Prostate gland (tissue), 2 donors: ENCODE data around the gene FJX1. TPM values are rescaled to one million over a fixed set of nuclear protein-coding genes. Genes with fewer than 3 reads are reported as not detected.

Experiments used
- DNase-seq: peaks from one replicate; pipeline ENCODE4 v3.0.0-alpha.2; 2019; ENCODE audit warnings: low spot score
- H3K27ac ChIP-seq, 2 donors: fragments of 200-600 bp; sonication (generic); 2 replicates each; pipeline ENCODE4 v1.5.1; 2017 to 2019
- H3K27me3 ChIP-seq: fragments of 200-600 bp; sonication (generic); replicated peaks from 2 replicates; pipeline ENCODE4 v1.5.1; 2019; ENCODE audit not compliant: insufficient read depth
- H3K36me3 ChIP-seq, 2 donors: fragments of 200-600 bp; sonication (generic); 1 replicate in 1 of 2; 2 replicates in 1 of 2; pipeline versions ENCODE4 v1.5.1 to v1.8.1; 2017 to 2019
- H3K4me1 ChIP-seq: fragments of 200-600 bp; sonication (generic); replicated peaks from 2 replicates; pipeline ENCODE4 v1.5.1; 2019
- H3K4me3 ChIP-seq, 2 donors: fragments of 200-600 bp; sonication (generic); 2 replicates each; pipeline ENCODE4 v1.5.1; 2017 to 2019
- H3K9me3 ChIP-seq: fragments of 200-600 bp; sonication (generic); 2 replicates; pipeline ENCODE4 v1.5.1; 2017
- POLR2A ChIP-seq: fragments of 450-650 bp; IDR thresholded peaks from one replicate; pipeline ENCODE4 v1.6.1; 2016; ENCODE audit warnings: antibody characterized with exemption, mild to moderate bottlenecking
- POLR2AphosphoS5 ChIP-seq: sonication (generic); formaldehyde crosslinking; IDR thresholded peaks from one replicate; pipeline ENCODE4 v1.6.1; 2017; ENCODE audit warnings: antibody characterized with exemption
- WGBS: methylation state at CpG from one replicate; pipeline ENCODE4 v1.1.5; 2018; 5-methylcytosine and 5-hydroxymethylcytosine counted together
- intact Hi-C: fragments of 100-400 bp; cut with DNase I; formaldehyde crosslinking; loops from one replicate; pipeline ENCODE4 v1.14.2; 2022
- total RNA-seq, 2 donors: library from RNA; depleted of rRNA; stranded (reverse); fragments of >200 nt; gene quantifications; one replicate each; pipeline ENCODE4 v1.1.0, GENCODE V29; 2016
- TF ChIP-seq, protein P1 (sequence below), 4 experiments: fragments of 200-600 bp in 2 of 4; fragments of 450-650 bp in 2 of 4; sonication (generic) in 2 of 4; IDR thresholded peaks; 1 replicate in 3 of 4; 2 replicates in 1 of 4; pipeline ENCODE4 v1.5.1; 2016 to 2019; ENCODE audit warnings: antibody characterized with exemption in 4 of 4, mild to moderate bottlenecking in 2 of 4, moderate library complexity in 2 of 4

The FJX1 gene
- total RNA-seq, 2 donors from 2014 or later: 10.8 to 13.7 TPM

DNA sequence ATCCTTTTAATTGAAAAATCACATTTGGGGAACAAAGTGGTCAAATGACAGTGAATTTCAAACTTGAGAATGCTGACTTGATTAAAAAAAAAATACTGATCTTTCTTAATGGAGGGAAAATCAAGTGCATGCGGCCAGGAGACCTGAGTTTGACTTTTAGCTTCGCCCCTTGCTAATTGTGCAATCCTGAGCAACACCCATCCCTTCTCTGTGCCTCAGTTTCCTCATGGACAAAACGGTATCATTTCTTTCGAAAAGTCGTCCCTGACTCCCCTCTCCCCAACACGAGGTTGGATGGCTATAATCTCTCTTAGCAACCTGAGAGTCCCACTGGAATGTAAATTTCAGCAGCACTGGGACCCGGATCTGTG is 959 bp upstream of the FJX1 start:
- H3K36me3 ChIP-seq: no peaks in the 10 kb centered on the region
- WGBS: 65% methylated on average over 7 of the region's 7 CpGs
- peak overlapping the region in 1 of 2 donors; percentile 75 for H3K27ac ChIP-seq
- H3K4me1 ChIP-seq: peaks cover 21% of the 10 kb centered on the region
- TF ChIP-seq POLR2A (no peak), POLR2AphosphoS5 (no peak)
- TF ChIP-seq, protein P1, sequence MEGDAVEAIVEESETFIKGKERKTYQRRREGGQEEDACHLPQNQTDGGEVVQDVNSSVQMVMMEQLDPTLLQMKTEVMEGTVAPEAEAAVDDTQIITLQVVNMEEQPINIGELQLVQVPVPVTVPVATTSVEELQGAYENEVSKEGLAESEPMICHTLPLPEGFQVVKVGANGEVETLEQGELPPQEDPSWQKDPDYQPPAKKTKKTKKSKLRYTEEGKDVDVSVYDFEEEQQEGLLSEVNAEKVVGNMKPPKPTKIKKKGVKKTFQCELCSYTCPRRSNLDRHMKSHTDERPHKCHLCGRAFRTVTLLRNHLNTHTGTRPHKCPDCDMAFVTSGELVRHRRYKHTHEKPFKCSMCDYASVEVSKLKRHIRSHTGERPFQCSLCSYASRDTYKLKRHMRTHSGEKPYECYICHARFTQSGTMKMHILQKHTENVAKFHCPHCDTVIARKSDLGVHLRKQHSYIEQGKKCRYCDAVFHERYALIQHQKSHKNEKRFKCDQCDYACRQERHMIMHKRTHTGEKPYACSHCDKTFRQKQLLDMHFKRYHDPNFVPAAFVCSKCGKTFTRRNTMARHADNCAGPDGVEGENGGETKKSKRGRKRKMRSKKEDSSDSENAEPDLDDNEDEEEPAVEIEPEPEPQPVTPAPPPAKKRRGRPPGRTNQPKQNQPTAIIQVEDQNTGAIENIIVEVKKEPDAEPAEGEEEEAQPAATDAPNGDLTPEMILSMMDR (IDR thresholded peaks at IDR 0.05): no peak
- no peak for DNase-seq
- H3K9me3 ChIP-seq: no peaks in the 10 kb centered on the region
- no peak overlapping the region for H3K4me3 ChIP-seq
- intact Hi-C loops: loop anchor here (5.0 to 10.0 kb wide), 3 partner anchors 205 to 868 kb away; no protein-coding TSS in a partner anchor
- no peaks in the 10 kb centered on the region for H3K27me3 ChIP-seq

DNA sequence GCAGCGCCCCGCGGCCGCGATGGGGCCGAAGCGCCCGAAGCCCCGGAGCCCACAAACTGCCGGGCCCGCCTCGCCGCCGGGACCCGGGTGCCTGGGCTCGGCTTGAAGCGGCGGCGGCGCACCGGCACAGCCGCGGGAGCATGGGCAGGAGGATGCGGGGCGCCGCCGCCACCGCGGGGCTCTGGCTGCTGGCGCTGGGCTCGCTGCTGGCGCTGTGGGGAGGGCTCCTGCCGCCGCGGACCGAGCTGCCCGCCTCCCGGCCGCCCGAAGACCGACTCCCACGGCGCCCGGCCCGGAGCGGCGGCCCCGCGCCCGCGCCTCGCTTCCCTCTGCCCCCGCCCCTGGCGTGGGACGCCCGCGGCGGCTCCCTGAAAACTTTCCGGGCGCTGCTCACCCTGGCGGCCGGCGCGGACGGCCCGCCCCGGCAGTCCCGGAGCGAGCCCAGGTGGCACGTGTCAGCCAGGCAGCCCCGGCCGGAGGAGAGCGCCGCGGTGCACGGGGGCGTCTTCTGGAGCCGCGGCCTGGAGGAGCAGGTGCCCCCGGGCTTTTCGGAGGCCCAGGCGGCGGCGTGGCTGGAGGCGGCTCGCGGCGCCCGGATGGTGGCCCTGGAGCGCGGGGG is 346 bp downstream of the FJX1 start:
- Histone ChIP-seq H3K27me3 (no peaks in the 10 kb centered on the region), H3K9me3 (no peaks in the 10 kb centered on the region), H3K4me1 (peaks cover 21% of the 10 kb centered on the region), H3K4me3 (peak overlapping the region; percentile 49 to 57), H3K36me3 (no peaks in the 10 kb centered on the region), H3K27ac (peak overlapping the region; percentile 62 to 75)
- intact Hi-C loops: loop anchor here (2.0 to 10.0 kb wide), 4 partner anchors 204 to 866 kb away; no protein-coding TSS in a partner anchor
- no peak for DNase-seq
- TF ChIP-seq, protein P1 (IDR thresholded peaks at IDR 0.05): peak in 2 of 4 experiments; percentile 12 to 26
- TF ChIP-seq POLR2A: no peak
- under 1% methylated on average over 50 of the region's 91 CpGs for WGBS

DNA sequence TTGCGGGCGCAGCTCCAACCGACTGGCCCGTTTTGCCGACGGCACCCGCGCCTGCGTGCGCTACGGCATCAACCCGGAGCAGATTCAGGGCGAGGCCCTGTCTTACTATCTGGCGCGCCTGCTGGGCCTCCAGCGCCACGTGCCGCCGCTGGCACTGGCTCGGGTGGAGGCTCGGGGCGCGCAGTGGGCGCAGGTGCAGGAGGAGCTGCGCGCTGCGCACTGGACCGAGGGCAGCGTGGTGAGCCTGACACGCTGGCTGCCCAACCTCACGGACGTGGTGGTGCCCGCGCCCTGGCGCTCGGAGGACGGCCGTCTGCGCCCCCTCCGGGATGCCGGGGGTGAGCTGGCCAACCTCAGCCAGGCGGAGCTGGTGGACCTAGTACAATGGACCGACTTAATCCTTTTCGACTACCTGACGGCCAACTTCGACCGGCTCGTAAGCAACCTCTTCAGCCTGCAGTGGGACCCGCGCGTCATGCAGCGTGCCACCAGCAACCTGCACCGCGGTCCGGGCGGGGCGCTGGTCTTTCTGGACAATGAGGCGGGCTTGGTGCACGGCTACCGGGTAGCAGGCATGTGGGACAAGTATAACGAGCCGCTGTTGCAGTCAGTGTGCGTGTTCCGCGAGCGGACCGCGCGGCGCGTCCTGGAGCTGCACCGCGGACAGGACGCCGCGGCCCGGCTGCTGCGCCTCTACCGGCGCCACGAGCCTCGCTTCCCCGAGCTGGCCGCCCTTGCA is 1.0 kb downstream of the FJX1 start:
- WGBS: under 1% methylated on average over 41 of the region's 84 CpGs
- H3K27me3 ChIP-seq: no peaks in the 10 kb centered on the region

DNA sequence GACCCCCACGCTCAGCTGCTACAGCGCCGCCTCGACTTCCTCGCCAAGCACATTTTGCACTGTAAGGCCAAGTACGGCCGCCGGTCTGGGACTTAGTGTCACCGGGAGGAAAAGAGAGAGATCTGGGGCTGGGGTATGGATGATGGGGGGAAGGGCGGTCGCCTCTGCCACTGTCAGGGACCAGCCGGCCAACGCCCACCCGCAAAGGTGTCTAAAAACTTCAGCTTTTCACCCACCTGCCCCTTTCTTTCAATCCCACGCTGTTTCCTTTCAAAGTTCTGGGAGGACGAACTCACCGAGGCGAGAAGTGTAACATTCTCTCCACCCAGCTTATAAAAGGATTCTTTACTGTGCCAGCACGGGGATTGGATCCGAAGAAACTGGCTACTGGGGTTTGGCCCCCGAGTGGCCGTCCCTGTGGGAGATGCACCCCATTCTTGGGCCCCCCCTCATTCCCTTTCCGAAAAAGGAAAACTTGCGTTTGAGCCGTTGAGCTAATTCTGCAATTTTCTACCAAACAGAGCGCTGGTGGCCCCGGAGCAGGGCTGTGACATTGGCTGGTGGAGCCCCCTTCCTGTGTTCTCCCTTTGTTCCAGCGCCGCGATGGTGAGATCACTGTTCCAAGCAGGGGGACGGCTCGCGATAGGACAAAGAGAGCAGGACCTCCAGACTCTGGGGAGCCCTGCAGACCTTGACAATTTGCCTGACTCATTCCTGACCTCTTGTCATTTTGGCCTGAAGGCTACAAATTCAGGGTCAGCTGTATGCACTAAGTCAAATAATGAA is 1.8 kb downstream of the FJX1 start:
- DNase-seq: no peak
- no peak overlapping the region for H3K27ac ChIP-seq
- peak overlapping the region; percentile 49 to 57 for H3K4me3 ChIP-seq
- 9% methylated on average over 33 of the region's 33 CpGs for WGBS
- TF ChIP-seq, protein P1 (IDR thresholded peaks at IDR 0.05): no peak
- TF ChIP-seq POLR2A: no peak
- no peaks in the 10 kb centered on the region for H3K36me3 ChIP-seq
- intact Hi-C loops: loop anchor here (2.0 to 10.0 kb wide), 4 partner anchors 202 to 865 kb away; no protein-coding TSS in a partner anchor
- peaks cover 21% of the 10 kb centered on the region for H3K4me1 ChIP-seq
- H3K27me3 ChIP-seq: no peaks in the 10 kb centered on the region
- no peaks in the 10 kb centered on the region for H3K9me3 ChIP-seq

More for the DNA sequence above, 1.0 kb downstream of the FJX1 start:
- no peak for DNase-seq
- intact Hi-C loops: loop anchor here (2.0 to 10.0 kb wide), 4 partner anchors 203 to 866 kb away; no protein-coding TSS in a partner anchor
- peaks cover 21% of the 10 kb centered on the region for H3K4me1 ChIP-seq
- H3K36me3 ChIP-seq: no peaks in the 10 kb centered on the region
- no peaks in the 10 kb centered on the region for H3K9me3 ChIP-seq
- TF ChIP-seq POLR2A: no peak
- H3K27ac ChIP-seq: no peak overlapping the region
- H3K4me3 ChIP-seq: peak overlapping the region; percentile 49 to 57

DNA sequence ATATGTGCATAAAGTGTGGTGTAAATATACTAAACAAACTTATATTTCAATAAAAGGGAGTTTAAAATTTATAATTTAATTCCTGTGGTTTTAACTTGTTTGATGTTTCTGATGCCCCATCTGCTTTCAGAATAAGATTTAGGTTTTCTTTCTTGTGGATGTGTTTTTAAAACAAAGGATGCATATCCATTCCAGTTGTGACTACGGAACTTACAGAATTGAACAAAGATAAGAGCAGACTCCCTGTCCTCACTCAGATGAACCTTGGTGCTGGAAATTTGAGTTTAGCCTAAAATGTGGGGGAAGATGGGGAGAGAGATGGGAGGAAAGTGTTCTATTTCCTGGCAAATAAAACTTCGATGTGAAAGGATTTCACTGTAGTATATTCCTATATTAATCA is 2.5 kb downstream of the FJX1 start:
- no peaks in the 10 kb centered on the region for H3K9me3 ChIP-seq
- H3K36me3 ChIP-seq: no peaks in the 10 kb centered on the region
- no peak for DNase-seq
- no peak overlapping the region for H3K4me3 ChIP-seq
- WGBS: 35% methylated on average over 2 of the region's 2 CpGs
- no peaks in the 10 kb centered on the region for H3K27me3 ChIP-seq
- TF ChIP-seq, protein P1 (IDR thresholded peaks at IDR 0.05): no peak
- no peak for TF ChIP-seq POLR2A
- no peak for TF ChIP-seq POLR2AphosphoS5
- no peak overlapping the region for H3K27ac ChIP-seq
- peaks cover 21% of the 10 kb centered on the region for H3K4me1 ChIP-seq
- intact Hi-C loops: no loop called here
